ENCODE measurements around the gene TUBGCP5. TPM values are rescaled to one million over a fixed set of nuclear protein-coding genes. Genes with fewer than 3 reads are reported as not detected.
"Not testable (repeated sequence)": the region's sequence is repeated elsewhere in the genome, so short reads cannot be mapped to it uniquely, and the experiment has no call there.

The TUBGCP5 gene
- polyA plus RNA-seq (2011; rRNA removed) (10.9 and 14.0 TPM in 2 replicates), polyA minus RNA-seq (2011; rRNA and poly(A)+ RNA removed) (7.0 and 7.2 TPM in 2 replicates)

- ChIA-PET POLR2A (no interaction called here), CTCF (interaction anchor here (0.6 to 0.7 kb wide), 2 partner anchors 9 to 15 kb away, joined by 3 read pairs; no protein-coding TSS in a partner anchor)
- DNase-seq (ENCODE audit: low read depth), result peak; percentile 80
Measured at GRCh38 chr15:23039143-23039916, at the start of gene TUBGCP5. Gene TUBGCP5 (minus strand): TSS chr15:23039569. CDS start chr15:23039543, 26 bp downstream.

DNA sequence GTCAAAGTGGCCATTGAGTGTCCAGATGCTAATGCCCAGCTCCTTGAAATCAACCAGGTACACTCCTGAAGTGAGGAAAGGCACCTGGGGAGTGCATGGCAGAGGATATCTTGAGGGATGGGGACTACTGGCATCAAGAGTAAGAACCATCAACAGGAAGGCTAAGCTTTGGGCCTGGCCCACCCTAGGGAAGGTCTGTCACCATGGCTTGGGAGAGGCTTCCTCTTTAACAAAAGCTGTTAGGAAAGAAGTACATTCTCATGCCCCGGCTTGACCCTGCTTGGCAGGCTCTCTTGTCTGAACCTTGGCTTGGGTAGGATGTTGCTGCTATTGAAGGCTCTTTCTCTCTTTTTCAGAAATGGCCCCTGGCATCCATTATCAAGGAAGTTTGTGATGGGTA, 43.7 kb upstream of the TUBGCP5 start:
- no peak overlapping the region for H3K4me3 ChIP-seq (ENCODE audit: low read depth, low read length)
- no peak for TF ChIP-seq CTCF (IDR thresholded peaks at IDR 0.05; ENCODE audit: insufficient read depth, low read depth, low read length)
- POLR2A ChIA-PET, result no interaction called here
- CTCF ChIA-PET, result no interaction called here
- DNase-seq (ENCODE audit: low read depth), result no peak
- H3K27me3 ChIP-seq (ENCODE audit: control insufficient read depth, insufficient read depth, low read length), result no peaks in the 10 kb centered on the region
- H3K36me3 ChIP-seq (ENCODE audit: control insufficient read depth, insufficient read depth, low read length), result no peaks in the 10 kb centered on the region

More at GRCh38 chr15:23039143-23039916, at the start of gene TUBGCP5:
- Histone ChIP-seq H3K36me3 (ENCODE audit: control insufficient read depth, insufficient read depth, low read length) (peaks cover 4% of the 10 kb centered on the region), H3K4me3 (ENCODE audit: low read depth, low read length) (peak within 1 kb of the TSS; percentile 68), H3K27me3 (ENCODE audit: control insufficient read depth, insufficient read depth, low read length) (no peaks in the 10 kb centered on the region)
- TF ChIP-seq CTCF (IDR thresholded peaks at IDR 0.05; ENCODE audit: insufficient read depth, low read depth, low read length), result peak; percentile 52

DNA sequence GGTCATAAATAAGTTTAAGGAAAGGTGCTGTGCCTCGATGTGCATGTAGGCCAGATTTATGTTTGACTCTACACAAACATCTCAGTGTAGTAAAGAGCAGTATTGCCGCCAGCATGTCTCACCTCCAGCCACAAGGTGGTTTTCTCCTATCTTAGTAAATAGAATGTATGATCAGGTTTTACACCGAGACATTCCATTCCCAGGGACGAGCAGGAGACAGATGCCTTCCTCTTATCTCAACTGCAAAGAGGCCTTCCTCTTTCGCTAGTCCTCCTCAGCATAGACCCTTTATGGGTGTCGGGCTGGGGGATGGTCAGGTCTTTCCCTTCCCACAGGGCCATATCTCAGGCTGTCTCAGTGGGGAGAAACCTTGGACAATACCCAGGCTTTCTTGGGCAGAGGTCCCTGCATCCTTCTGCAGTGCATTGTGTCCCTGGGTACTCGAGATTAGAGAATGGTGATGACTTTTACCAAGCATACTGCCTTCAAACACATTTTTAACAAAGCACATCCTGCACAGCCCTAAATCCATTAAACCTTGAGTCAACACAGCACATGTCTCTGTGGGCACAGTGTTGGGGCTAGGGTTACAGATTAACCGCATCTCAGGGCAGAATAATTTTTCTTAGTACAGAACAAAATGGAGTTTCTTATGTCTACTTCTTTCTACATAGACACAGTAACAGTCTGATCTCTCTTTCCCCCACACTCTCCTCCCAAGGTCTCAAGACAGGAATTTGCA, 42.8 kb upstream of the TUBGCP5 start:
- H3K4me3 ChIP-seq (ENCODE audit: low read depth, low read length); H3K36me3 ChIP-seq (ENCODE audit: control insufficient read depth, insufficient read depth, low read length); H3K27me3 ChIP-seq (ENCODE audit: control insufficient read depth, insufficient read depth, low read length); CTCF ChIA-PET; DNase-seq (ENCODE audit: low read depth); POLR2A ChIA-PET: not testable (repeated sequence)

DNA sequence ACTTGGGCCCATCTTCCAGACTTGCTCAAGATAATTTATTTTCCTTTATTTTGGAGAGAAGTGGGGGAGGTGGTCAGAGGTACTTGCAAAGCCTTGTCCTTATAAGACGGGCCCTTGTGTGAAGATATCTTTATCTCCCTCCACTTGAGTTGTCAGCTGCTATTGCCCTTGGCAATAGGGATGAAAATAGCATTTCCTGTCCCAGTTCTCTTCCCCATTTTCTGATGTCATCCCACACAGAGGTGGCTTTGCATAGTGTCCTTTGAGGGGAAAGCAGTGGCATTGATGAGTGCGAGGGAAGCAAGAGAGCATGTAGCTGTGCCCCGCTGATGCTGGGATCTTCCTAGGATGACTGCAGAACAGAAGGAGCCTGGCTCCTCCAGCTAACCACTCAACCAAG, 41.9 kb upstream of the TUBGCP5 start:
- DNase-seq (ENCODE audit: low read depth), result no peak
- H3K27me3 ChIP-seq (ENCODE audit: control insufficient read depth, insufficient read depth, low read length), result no peaks in the 10 kb centered on the region
- H3K36me3 ChIP-seq (ENCODE audit: control insufficient read depth, insufficient read depth, low read length), result no peaks in the 10 kb centered on the region
- ChIA-PET CTCF (no interaction called here), POLR2A (no interaction called here)
- TF ChIP-seq CTCF (IDR thresholded peaks at IDR 0.05; ENCODE audit: insufficient read depth, low read depth, low read length), result no peak
- H3K4me3 ChIP-seq (ENCODE audit: low read depth, low read length), result no peak overlapping the region

- H3K36me3 ChIP-seq (ENCODE audit: control insufficient read depth, insufficient read depth, low read length), result no peaks in the 10 kb centered on the region
- POLR2A ChIA-PET, result no interaction called here
- no peak for DNase-seq (ENCODE audit: low read depth)
- H3K4me3 ChIP-seq (ENCODE audit: low read depth, low read length), result no peak overlapping the region
- TF ChIP-seq CTCF (IDR thresholded peaks at IDR 0.05; ENCODE audit: insufficient read depth, low read depth, low read length), result no peak
- CTCF ChIA-PET, result no interaction called here
- peaks cover 1% of the 10 kb centered on the region; the same call in 1 of the 2 replicates for H3K27me3 ChIP-seq (ENCODE audit: control insufficient read depth, insufficient read depth, low read length)
Measured at GRCh38 chr15:23079766-23080165, 40.4 kb upstream of the TUBGCP5 start.

Measured in BJ (cell line).